A549 (cell line): ENCODE data around the gene TLNRD1. TPM values are rescaled to one million over a fixed set of nuclear protein-coding genes. Genes with fewer than 3 reads are reported as not detected.

Source experiments
- ATAC-seq, 2 experiments: fragments of 200-7000 bp in 1 of 2; fragments of >200 bp in 1 of 2; cut with Nextera tagmentation in 1 of 2; cut with Tn5 transposase in 1 of 2; 3 replicates each; pipeline versions ENCODE4 v1.8.0 to v1.9.1; 2018 to 2020; ENCODE audit warnings: mild to moderate bottlenecking in 1 of 2, moderate library complexity in 1 of 2
- CTCF ChIA-PET: fragments of 300-600 bp; sonication (Branson Sonifier 250); formaldehyde crosslinking; extraction: SDS; loops from one replicate; lab custom pipeline; 2021; ENCODE audit warnings: antibody characterized with exemption, inconsistent platforms; lab: Yijun Ruan, JAX
- POLR2A ChIA-PET: fragments of 350-600 bp; formaldehyde crosslinking; extraction: SDS; loops from one replicate; lab custom pipeline; 2021; ENCODE audit warnings: antibody characterized with exemption, inconsistent platforms; lab: Yijun Ruan, JAX
- DNase-seq, 2 experiments: peaks; one replicate each; pipeline versions ENCODE4 v3.0.0 to v3.0.0-alpha.2; 2011 to 2016; ENCODE audit warnings: low read depth in 1 of 2, low spot score in 1 of 2
- FAIRE-seq: peaks from 2 replicates; lab custom pipeline; 2011; peaks lifted over from hg19 to GRCh38; lab: Jason Lieb, UNC
- H3K27ac ChIP-seq, 2 experiments: fragments of >200 bp; sonication (Bioruptor Twin); formaldehyde crosslinking; 3 replicates each; pipeline ENCODE4 v1.5.1; 2016 to 2017
- H3K4me1 ChIP-seq: fragments of >200 bp; sonication (Bioruptor Twin); formaldehyde crosslinking; 3 replicates; pipeline ENCODE4 v1.6.1; 2016
- H3K4me2 ChIP-seq: fragments of >200 bp; sonication (Bioruptor Twin); formaldehyde crosslinking; 3 replicates; pipeline ENCODE4 v1.6.1; 2016
- H3K4me3 ChIP-seq: fragments of >200 bp; sonication (Bioruptor Twin); formaldehyde crosslinking; 3 replicates; pipeline ENCODE4 v1.5.1; 2016
- H3K9me3 ChIP-seq: fragments of >200 bp; sonication (Bioruptor Twin); formaldehyde crosslinking; 3 replicates; pipeline ENCODE4 v1.6.1; 2016
- BHLHE40 ChIP-seq: IDR thresholded peaks from 2 replicates; pipeline ENCODE4 v1.6.1; 2012; ENCODE audit warnings: low read depth, low read length, inconsistent platforms
- CTCF ChIP-seq: fragments of >200 bp; sonication (Bioruptor Twin); formaldehyde crosslinking; IDR thresholded peaks from 3 replicates; pipeline ENCODE4 v1.5.1; 2016
- EP300 ChIP-seq, 2 experiments: fragments of >200 bp; sonication (Bioruptor Twin); formaldehyde crosslinking; IDR thresholded peaks; 2 replicates in 1 of 2; 3 replicates in 1 of 2; pipeline ENCODE4 v1.6.1; 2016 to 2017
- FOSL2 ChIP-seq, 2 experiments: fragments of 450-650 bp in 1 of 2; fragments of >200 bp in 1 of 2; sonication (Bioruptor Twin) in 1 of 2; formaldehyde crosslinking; IDR thresholded peaks; 2 replicates each; pipeline versions ENCODE4 v1.5.0 to v1.6.1; 2016 to 2020; ENCODE audit warnings: mild to moderate bottlenecking in 1 of 2, moderate library complexity in 1 of 2
- GATA3 ChIP-seq: IDR thresholded peaks from 2 replicates; pipeline ENCODE4 v1.6.1; 2012; ENCODE audit warnings: borderline replicate concordance
- HDAC2 ChIP-seq: fragments of 200-600 bp; sonication (generic); IDR thresholded peaks from 2 replicates; pipeline ENCODE4 v1.6.1; 2016
- HOXB13 ChIP-seq: fragments of 250-450 bp; sonication (Bioruptor Pico); IDR thresholded peaks from 2 replicates; pipeline ENCODE4 v1.5.0; 2020; ENCODE audit warnings: low read depth, mild to moderate bottlenecking, moderate library complexity
- JUN ChIP-seq, 2 experiments: fragments of >200 bp; sonication (Bioruptor Twin); formaldehyde crosslinking; IDR thresholded peaks; 2 replicates in 1 of 2; 3 replicates in 1 of 2; pipeline ENCODE4 v1.6.1; 2016 to 2017
- JUNB ChIP-seq: fragments of >200 bp; sonication (Bioruptor Twin); formaldehyde crosslinking; IDR thresholded peaks from 2 replicates; pipeline ENCODE4 v1.6.1; 2016
- MAX ChIP-seq: IDR thresholded peaks from 2 replicates; pipeline ENCODE4 v1.6.1; 2012
- POLR2A ChIP-seq: IDR thresholded peaks from 2 replicates; pipeline ENCODE4 v1.6.1; 2012; ENCODE audit warnings: mild to moderate bottlenecking, low read length
- RAD21 ChIP-seq, 2 experiments: fragments of >200 bp in 1 of 2; sonication (Bioruptor Twin) in 1 of 2; formaldehyde crosslinking in 1 of 2; IDR thresholded peaks in 1 of 2; conservative IDR thresholded peaks in 1 of 2; 2 replicates in 1 of 2; 3 replicates in 1 of 2; pipeline ENCODE4 v1.6.1; 2012 to 2018; ENCODE audit warnings: inconsistent platforms in 1 of 2
- RARB ChIP-seq: fragments of 250-450 bp; sonication (Bioruptor Pico); IDR thresholded peaks from 2 replicates; pipeline ENCODE4 v1.8.0; 2021; ENCODE audit warnings: mild to moderate bottlenecking, moderate library complexity
- RCOR1 ChIP-seq: fragments of 150-350 bp; IDR thresholded peaks from 2 replicates; pipeline ENCODE4 v1.6.1; 2014; ENCODE audit warnings: antibody characterized with exemption, low read length, low read depth
- USF2 ChIP-seq: fragments of 450-650 bp; IDR thresholded peaks from 2 replicates; pipeline ENCODE4 v1.6.1; 2014; ENCODE audit warnings: antibody characterized with exemption
- ZFP36 ChIP-seq: fragments of 450-650 bp; IDR thresholded peaks from 2 replicates; pipeline ENCODE4 v1.6.1; 2014; ENCODE audit warnings: borderline replicate concordance; ENCODE audit not compliant: partially characterized antibody
- ZSCAN20 ChIP-seq: fragments of 250-450 bp; sonication (Bioruptor Pico); IDR thresholded peaks from 2 replicates; pipeline ENCODE4 v1.8.0; 2022; ENCODE audit warnings: mild to moderate bottlenecking, moderate library complexity
- WGBS: methylation state at CpG from one replicate; pipeline ENCODE4 v1.1.6; 2017; ENCODE audit errors: missing lambda C conversion rate; 5-methylcytosine and 5-hydroxymethylcytosine counted together
- polyA plus RNA-seq, 4 experiments: library from polyadenylated mRNA; depleted of rRNA in 3 of 4; stranded (reverse); fragments of >200 nt; fragmentation: RNase III in 1 of 4; extraction: RNeasy Plus Mini Kit Qiagen cat#74134 plus additional on column Dnase treatment in 1 of 4; gene quantifications; 2 replicates in 3 of 4; 3 replicates in 1 of 4; pipeline ENCODE4 v1.2.3, GENCODE V29; 2011 to 2017
- TF ChIP-seq, protein P1 (sequence below): fragments of 250-450 bp; sonication (Bioruptor Pico); IDR thresholded peaks from 2 replicates; pipeline ENCODE4 v1.5.0; 2020; ENCODE audit warnings: low read depth, mild to moderate bottlenecking, moderate library complexity
- TF ChIP-seq, protein P2 (sequence below): IDR thresholded peaks from 2 replicates; pipeline ENCODE4 v1.6.1; 2012; ENCODE audit warnings: low read depth, borderline replicate concordance

The TLNRD1 gene
- polyA plus RNA-seq, 2 of the 4 experiments (the other 2 are of a cell fraction): 6.6 to 7.2 TPM

DNA sequence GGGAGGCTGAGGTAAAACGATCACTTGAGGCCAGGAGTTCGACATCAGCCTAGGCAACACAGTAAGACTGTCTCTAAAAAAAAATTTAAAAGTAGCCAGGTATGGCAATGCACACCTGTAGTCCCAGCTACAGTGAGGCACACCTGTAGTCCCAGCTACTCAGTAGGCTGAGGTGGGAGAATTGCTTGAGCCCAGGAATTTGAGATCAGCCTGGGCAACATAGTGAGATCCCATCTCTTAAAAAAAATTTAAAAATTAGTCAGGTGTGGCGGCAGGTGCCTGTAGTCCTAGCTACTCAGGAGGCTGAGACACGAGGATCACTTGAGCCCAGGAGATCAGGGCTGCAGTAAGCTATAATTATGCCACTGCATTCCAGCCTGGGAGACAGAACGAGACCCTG lies 17.9 kb upstream of the TLNRD1 start:
- Histone ChIP-seq H3K9me3 (no peaks in the 10 kb centered on the region), H3K4me2 (no peak overlapping the region), H3K4me1 (peaks cover 8% of the 10 kb centered on the region; the same call in 2 of the 3 replicates), H3K27ac (no peak overlapping the region), H3K4me3 (no peak overlapping the region)
- TF ChIP-seq HOXB13 (no peak), MAX (no peak), POLR2A (no peak), CTCF (no peak), JUNB (no peak), ZSCAN20 (CRISPR knock-in tag) (no peak), BHLHE40 (no peak), FOSL2 (IDR thresholded peaks at IDR 0.05) (no peak), FOSL2 (CRISPR knock-in tag; IDR thresholded peaks at IDR 0.05) (no peak), EP300 (IDR thresholded peaks at IDR 0.05) (no peak), USF2 (no peak), GATA3 (no peak), RCOR1 (no peak), ZFP36 (no peak)
- ATAC-seq (no peak), DNase-seq (no peak), FAIRE-seq (no peak)
- ChIA-PET CTCF (interaction anchor here (1.1 to 5.6 kb wide), 2 partner anchors 12 to 416 kb away, joined by 3 to 55 read pairs; no protein-coding TSS in a partner anchor), POLR2A (no interaction called here)
- WGBS: 91% methylated on average over 5 of the region's 5 CpGs

DNA sequence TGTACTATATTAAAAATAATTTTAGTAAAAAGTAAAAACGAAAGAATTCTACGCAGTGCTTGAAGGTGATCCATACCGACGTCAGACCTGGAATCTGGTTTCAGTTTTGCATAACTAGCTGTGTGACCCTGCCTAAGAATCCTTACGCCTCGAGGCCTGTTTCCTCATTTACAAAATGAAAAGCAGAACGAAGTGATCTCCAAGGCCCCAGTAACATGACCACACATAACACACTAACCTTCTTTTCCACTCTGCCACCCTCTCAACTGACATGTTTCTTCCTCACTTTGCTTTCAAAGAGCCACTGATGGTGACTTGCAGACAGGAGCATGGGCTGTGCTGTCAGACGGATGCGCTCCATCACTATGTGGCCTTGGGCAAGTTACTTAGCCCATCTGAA lies 15.9 kb upstream of the TLNRD1 start:
- H3K4me1 ChIP-seq: peaks cover 10% of the 10 kb centered on the region; the same call in 2 of the 3 replicates
- ATAC-seq (no peak), FAIRE-seq (no peak), DNase-seq (no peak)
- no peaks in the 10 kb centered on the region for H3K9me3 ChIP-seq
- CTCF ChIA-PET: interaction anchor here (0.6 to 5.3 kb wide), 5 partner anchors 8 to 325 kb away, joined by 3 to 28 read pairs (median 5); no protein-coding TSS in a partner anchor
- no peak overlapping the region for H3K4me2 ChIP-seq
- POLR2A ChIA-PET: no interaction called here
- no peak overlapping the region for H3K27ac ChIP-seq
- TF ChIP-seq HDAC2 (no peak), RAD21 (conservative IDR thresholded peaks at IDR 0.05 in 1 of 2, IDR thresholded peaks at IDR 0.05 in 1 of 2) (no peak), JUN (IDR thresholded peaks at IDR 0.05) (no peak), POLR2A (no peak), CTCF (no peak), GATA3 (no peak), RARB (no peak)
- TF ChIP-seq, protein P1, sequence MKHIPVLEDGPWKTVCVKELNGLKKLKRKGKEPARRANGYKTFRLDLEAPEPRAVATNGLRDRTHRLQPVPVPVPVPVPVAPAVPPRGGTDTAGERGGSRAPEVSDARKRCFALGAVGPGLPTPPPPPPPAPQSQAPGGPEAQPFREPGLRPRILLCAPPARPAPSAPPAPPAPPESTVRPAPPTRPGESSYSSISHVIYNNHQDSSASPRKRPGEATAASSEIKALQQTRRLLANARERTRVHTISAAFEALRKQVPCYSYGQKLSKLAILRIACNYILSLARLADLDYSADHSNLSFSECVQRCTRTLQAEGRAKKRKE: no peak
- TF ChIP-seq, protein P2, sequence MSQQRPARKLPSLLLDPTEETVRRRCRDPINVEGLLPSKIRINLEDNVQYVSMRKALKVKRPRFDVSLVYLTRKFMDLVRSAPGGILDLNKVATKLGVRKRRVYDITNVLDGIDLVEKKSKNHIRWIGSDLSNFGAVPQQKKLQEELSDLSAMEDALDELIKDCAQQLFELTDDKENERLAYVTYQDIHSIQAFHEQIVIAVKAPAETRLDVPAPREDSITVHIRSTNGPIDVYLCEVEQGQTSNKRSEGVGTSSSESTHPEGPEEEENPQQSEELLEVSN: no peak
- 93% methylated on average over 9 of the region's 9 CpGs for WGBS
- H3K4me3 ChIP-seq: no peak overlapping the region
